GM21825 (cell line): ENCODE measurements around the gene RFTN1.

Source experiments
- ATAC-seq: cut with Tn5 transposase; IDR thresholded peaks from one replicate; pipeline ENCODE4 v1.9.1; 2021; ENCODE audit warnings: mild to moderate bottlenecking, moderate library complexity; ENCODE audit not compliant: unreplicated experiment

Gene RFTN1

GRCh38 chr3:16472593-16472992 lies 40.9 kb downstream of the RFTN1 start:
- no peak for ATAC-seq

- no peak for ATAC-seq
Measured at GRCh38 chr3:16471897-16472296, 41.6 kb downstream of the RFTN1 start.

- no peak for ATAC-seq
Measured at GRCh38 chr3:16470590-16470989, 42.9 kb downstream of the RFTN1 start.

GRCh38 chr3:16468336-16469098 lies 45.0 kb downstream of the RFTN1 start:
- no peak for ATAC-seq

- ATAC-seq = no peak
Measured at GRCh38 chr3:16468002-16468335, 45.5 kb downstream of the RFTN1 start.

- peak; percentile 87 for ATAC-seq
Measured at GRCh38 chr3:16467393-16467792, 46.1 kb downstream of the RFTN1 start.

GRCh38 chr3:16466822-16467221 lies 46.7 kb downstream of the RFTN1 start:
- ATAC-seq = no peak

GRCh38 chr3:16464511-16465148 lies 48.9 kb downstream of the RFTN1 start:
- ATAC-seq = no peak

GRCh38 chr3:16463914-16464313 lies 49.6 kb downstream of the RFTN1 start:
- ATAC-seq = no peak

GRCh38 chr3:16463119-16463518 lies 50.4 kb downstream of the RFTN1 start:
- no peak for ATAC-seq

GRCh38 chr3:16462679-16463078 lies 50.8 kb downstream of the RFTN1 start:
- no peak for ATAC-seq

- ATAC-seq = no peak
Measured at GRCh38 chr3:16461463-16462245, 51.8 kb downstream of the RFTN1 start.

- ATAC-seq = no peak
Measured at GRCh38 chr3:16460886-16461285, 52.6 kb downstream of the RFTN1 start.

GRCh38 chr3:16460273-16460672 lies 53.2 kb downstream of the RFTN1 start:
- no peak for ATAC-seq

- ATAC-seq = no peak
Measured at GRCh38 chr3:16456784-16457415, 56.6 kb downstream of the RFTN1 start.

- no peak for ATAC-seq
Measured at GRCh38 chr3:16455966-16456365, 57.5 kb downstream of the RFTN1 start.

GRCh38 chr3:16455001-16455400 lies 58.5 kb downstream of the RFTN1 start:
- ATAC-seq = no peak

- ATAC-seq = no peak
Measured at GRCh38 chr3:16452261-16452660, 61.2 kb downstream of the RFTN1 start.

GRCh38 chr3:16449369-16449768 lies 64.1 kb downstream of the RFTN1 start:
- no peak for ATAC-seq

- ATAC-seq = no peak
Measured at GRCh38 chr3:16448639-16449070, 64.8 kb downstream of the RFTN1 start.

GRCh38 chr3:16447135-16447534 lies 66.4 kb downstream of the RFTN1 start:
- ATAC-seq = no peak
